SK-N-SH treated with all-trans-retinoic acid at 6 μM for 48 hours (cell line): ENCODE measurements around the gene AHCTF1.

Experiments
- ATAC-seq: fragments of 200-7000 bp; cut with Tn5 transposase; 3 replicates; pipeline ENCODE4 v1.9.1; 2020; ENCODE audit warnings: mild to moderate bottlenecking, moderate library complexity
- ARNTL ChIP-seq: fragments of 450-650 bp; formaldehyde crosslinking; IDR thresholded peaks from 2 replicates; pipeline ENCODE4 v1.5.0; 2020; ENCODE audit warnings: low read depth, mild to moderate bottlenecking, moderate library complexity, borderline replicate concordance
- BACH2 ChIP-seq: fragments of 250-450 bp; sonication (Bioruptor Pico); IDR thresholded peaks from 2 replicates; pipeline ENCODE4 v1.9.0; 2021; ENCODE audit warnings: mild to moderate bottlenecking, borderline replicate concordance
- CSDC2 ChIP-seq: fragments of 250-450 bp; sonication (Bioruptor Pico); IDR thresholded peaks from 2 replicates; pipeline ENCODE4 v1.5.0; 2020; ENCODE audit warnings: mild to moderate bottlenecking, moderate library complexity
- ESRRG ChIP-seq: fragments of 250-450 bp; sonication (Bioruptor Pico); IDR thresholded peaks from 2 replicates; pipeline ENCODE4 v1.6.1; 2021; ENCODE audit warnings: mild to moderate bottlenecking
- GLIS3 ChIP-seq: fragments of 250-450 bp; sonication (Bioruptor Pico); IDR thresholded peaks from 2 replicates; pipeline ENCODE4 v1.5.0; 2020; ENCODE audit warnings: mild to moderate bottlenecking, moderate library complexity
- ISL1 ChIP-seq: fragments of 250-450 bp; sonication (Bioruptor Pico); IDR thresholded peaks from 2 replicates; pipeline ENCODE4 v2.1.2; 2022; ENCODE audit warnings: mild to moderate bottlenecking, moderate library complexity
- OSR1 ChIP-seq: fragments of 250-450 bp; sonication (Bioruptor Pico); IDR thresholded peaks from 2 replicates; pipeline ENCODE4 v1.8.0; 2022; ENCODE audit warnings: moderate library complexity, mild to moderate bottlenecking, inconsistent platforms
- PATZ1 ChIP-seq: fragments of 250-450 bp; sonication (Bioruptor Pico); IDR thresholded peaks from 2 replicates; pipeline ENCODE4 v1.8.0; 2020; ENCODE audit warnings: mild to moderate bottlenecking, moderate library complexity, borderline replicate concordance
- PPARA ChIP-seq: fragments of 250-450 bp; sonication (Bioruptor Pico); IDR thresholded peaks from 2 replicates; pipeline ENCODE4 v1.5.0; 2020; ENCODE audit warnings: mild to moderate bottlenecking, borderline replicate concordance
- RARB ChIP-seq: fragments of 250-450 bp; sonication (Bioruptor Pico); IDR thresholded peaks from 2 replicates; pipeline ENCODE4 v1.8.0; 2021; ENCODE audit warnings: mild to moderate bottlenecking, moderate library complexity
- SNAI2 ChIP-seq: fragments of 250-450 bp; sonication (Bioruptor Pico); IDR thresholded peaks from 2 replicates; pipeline ENCODE4 v1.5.0; 2020; ENCODE audit warnings: mild to moderate bottlenecking, moderate library complexity
- TCF4 ChIP-seq: fragments of 250-450 bp; sonication (Bioruptor Pico); IDR thresholded peaks from 2 replicates; pipeline ENCODE4 v1.8.0; 2021; ENCODE audit warnings: mild to moderate bottlenecking, moderate library complexity, borderline replicate concordance
- ZC3H10 ChIP-seq: fragments of 250-450 bp; sonication (Bioruptor Pico); IDR thresholded peaks from 2 replicates; pipeline ENCODE4 v1.5.1; 2021; ENCODE audit warnings: mild to moderate bottlenecking, moderate library complexity
- ZFP3 ChIP-seq: fragments of 250-450 bp; sonication (Bioruptor Pico); IDR thresholded peaks from 2 replicates; pipeline ENCODE4 v1.5.0; 2020; ENCODE audit warnings: mild to moderate bottlenecking, moderate library complexity
- ZNF565 ChIP-seq: fragments of 450-650 bp; formaldehyde crosslinking; conservative IDR thresholded peaks from 2 replicates; pipeline ENCODE4 v1.5.0; 2020; ENCODE audit warnings: low read depth, mild to moderate bottlenecking, moderate library complexity
- ZNF70 ChIP-seq: fragments of 450-650 bp; formaldehyde crosslinking; IDR thresholded peaks from 2 replicates; pipeline ENCODE4 v1.5.0; 2020; ENCODE audit warnings: mild to moderate bottlenecking, moderate library complexity
- ZNF8 ChIP-seq: fragments of 450-650 bp; formaldehyde crosslinking; IDR thresholded peaks from 2 replicates; pipeline ENCODE4 v1.5.0; 2020; ENCODE audit warnings: mild to moderate bottlenecking, moderate library complexity
- TF ChIP-seq, protein P1 (sequence below): fragments of 250-450 bp; sonication (Bioruptor Pico); IDR thresholded peaks from 2 replicates; pipeline ENCODE4 v1.5.1; 2020; ENCODE audit warnings: low read depth, mild to moderate bottlenecking, moderate library complexity
- TF ChIP-seq, protein P2 (sequence below): fragments of 250-450 bp; sonication (Bioruptor Pico); IDR thresholded peaks from 2 replicates; pipeline ENCODE4 v1.5.0; 2020; ENCODE audit warnings: mild to moderate bottlenecking, moderate library complexity
- TF ChIP-seq, protein P3 (sequence below): fragments of 250-450 bp; sonication (Bioruptor Pico); IDR thresholded peaks from 2 replicates; pipeline ENCODE4 v1.5.1; 2021; ENCODE audit warnings: mild to moderate bottlenecking, moderate library complexity

AHCTF1 gene, protein sequence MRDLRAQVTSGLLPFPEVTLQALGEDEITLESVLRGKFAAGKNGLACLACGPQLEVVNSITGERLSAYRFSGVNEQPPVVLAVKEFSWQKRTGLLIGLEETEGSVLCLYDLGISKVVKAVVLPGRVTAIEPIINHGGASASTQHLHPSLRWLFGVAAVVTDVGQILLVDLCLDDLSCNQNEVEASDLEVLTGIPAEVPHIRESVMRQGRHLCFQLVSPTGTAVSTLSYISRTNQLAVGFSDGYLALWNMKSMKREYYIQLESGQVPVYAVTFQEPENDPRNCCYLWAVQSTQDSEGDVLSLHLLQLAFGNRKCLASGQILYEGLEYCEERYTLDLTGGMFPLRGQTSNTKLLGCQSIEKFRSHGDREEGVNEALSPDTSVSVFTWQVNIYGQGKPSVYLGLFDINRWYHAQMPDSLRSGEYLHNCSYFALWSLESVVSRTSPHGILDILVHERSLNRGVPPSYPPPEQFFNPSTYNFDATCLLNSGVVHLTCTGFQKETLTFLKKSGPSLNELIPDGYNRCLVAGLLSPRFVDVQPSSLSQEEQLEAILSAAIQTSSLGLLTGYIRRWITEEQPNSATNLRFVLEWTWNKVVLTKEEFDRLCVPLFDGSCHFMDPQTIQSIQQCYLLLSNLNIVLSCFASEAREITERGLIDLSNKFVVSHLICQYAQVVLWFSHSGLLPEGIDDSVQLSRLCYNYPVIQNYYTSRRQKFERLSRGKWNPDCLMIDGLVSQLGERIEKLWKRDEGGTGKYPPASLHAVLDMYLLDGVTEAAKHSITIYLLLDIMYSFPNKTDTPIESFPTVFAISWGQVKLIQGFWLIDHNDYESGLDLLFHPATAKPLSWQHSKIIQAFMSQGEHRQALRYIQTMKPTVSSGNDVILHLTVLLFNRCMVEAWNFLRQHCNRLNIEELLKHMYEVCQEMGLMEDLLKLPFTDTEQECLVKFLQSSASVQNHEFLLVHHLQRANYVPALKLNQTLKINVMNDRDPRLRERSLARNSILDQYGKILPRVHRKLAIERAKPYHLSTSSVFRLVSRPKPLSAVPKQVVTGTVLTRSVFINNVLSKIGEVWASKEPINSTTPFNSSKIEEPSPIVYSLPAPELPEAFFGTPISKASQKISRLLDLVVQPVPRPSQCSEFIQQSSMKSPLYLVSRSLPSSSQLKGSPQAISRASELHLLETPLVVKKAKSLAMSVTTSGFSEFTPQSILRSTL (N-terminal part only)

GRCh38 chr1:246931549-246932365 lies at the start of gene AHCTF1:
TSS of gene AHCTF1 (minus strand) at chr1:246931948. CDS start at chr1:246918370, 13,578 bp downstream.
- no peak for TF ChIP-seq ZC3H10
- TF ChIP-seq ARNTL (CRISPR knock-in tag): no peak
- no peak for TF ChIP-seq PPARA
- TF ChIP-seq, protein P1, sequence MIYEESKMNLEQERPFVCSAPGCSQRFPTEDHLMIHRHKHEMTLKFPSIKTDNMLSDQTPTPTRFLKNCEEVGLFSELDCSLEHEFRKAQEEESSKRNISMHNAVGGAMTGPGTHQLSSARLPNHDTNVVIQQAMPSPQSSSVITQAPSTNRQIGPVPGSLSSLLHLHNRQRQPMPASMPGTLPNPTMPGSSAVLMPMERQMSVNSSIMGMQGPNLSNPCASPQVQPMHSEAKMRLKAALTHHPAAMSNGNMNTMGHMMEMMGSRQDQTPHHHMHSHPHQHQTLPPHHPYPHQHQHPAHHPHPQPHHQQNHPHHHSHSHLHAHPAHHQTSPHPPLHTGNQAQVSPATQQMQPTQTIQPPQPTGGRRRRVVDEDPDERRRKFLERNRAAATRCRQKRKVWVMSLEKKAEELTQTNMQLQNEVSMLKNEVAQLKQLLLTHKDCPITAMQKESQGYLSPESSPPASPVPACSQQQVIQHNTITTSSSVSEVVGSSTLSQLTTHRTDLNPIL: no peak
- TF ChIP-seq RARB: no peak
- TF ChIP-seq ZNF8 (CRISPR knock-in tag): no peak
- no peak for TF ChIP-seq PATZ1 (CRISPR knock-in tag)
- no peak for TF ChIP-seq CSDC2 (CRISPR knock-in tag)
- no peak for TF ChIP-seq ZNF70
- no peak for TF ChIP-seq ZFP3
- no peak for TF ChIP-seq BACH2 (CRISPR knock-in tag)
- TF ChIP-seq ZNF565 (CRISPR knock-in tag): no peak
- no peak for TF ChIP-seq TCF4
- TF ChIP-seq OSR1 (CRISPR knock-in tag): no peak
- TF ChIP-seq, protein P2, sequence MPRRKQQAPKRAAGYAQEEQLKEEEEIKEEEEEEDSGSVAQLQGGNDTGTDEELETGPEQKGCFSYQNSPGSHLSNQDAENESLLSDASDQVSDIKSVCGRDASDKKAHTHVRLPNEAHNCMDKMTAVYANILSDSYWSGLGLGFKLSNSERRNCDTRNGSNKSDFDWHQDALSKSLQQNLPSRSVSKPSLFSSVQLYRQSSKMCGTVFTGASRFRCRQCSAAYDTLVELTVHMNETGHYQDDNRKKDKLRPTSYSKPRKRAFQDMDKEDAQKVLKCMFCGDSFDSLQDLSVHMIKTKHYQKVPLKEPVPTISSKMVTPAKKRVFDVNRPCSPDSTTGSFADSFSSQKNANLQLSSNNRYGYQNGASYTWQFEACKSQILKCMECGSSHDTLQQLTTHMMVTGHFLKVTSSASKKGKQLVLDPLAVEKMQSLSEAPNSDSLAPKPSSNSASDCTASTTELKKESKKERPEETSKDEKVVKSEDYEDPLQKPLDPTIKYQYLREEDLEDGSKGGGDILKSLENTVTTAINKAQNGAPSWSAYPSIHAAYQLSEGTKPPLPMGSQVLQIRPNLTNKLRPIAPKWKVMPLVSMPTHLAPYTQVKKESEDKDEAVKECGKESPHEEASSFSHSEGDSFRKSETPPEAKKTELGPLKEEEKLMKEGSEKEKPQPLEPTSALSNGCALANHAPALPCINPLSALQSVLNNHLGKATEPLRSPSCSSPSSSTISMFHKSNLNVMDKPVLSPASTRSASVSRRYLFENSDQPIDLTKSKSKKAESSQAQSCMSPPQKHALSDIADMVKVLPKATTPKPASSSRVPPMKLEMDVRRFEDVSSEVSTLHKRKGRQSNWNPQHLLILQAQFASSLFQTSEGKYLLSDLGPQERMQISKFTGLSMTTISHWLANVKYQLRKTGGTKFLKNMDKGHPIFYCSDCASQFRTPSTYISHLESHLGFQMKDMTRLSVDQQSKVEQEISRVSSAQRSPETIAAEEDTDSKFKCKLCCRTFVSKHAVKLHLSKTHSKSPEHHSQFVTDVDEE (CRISPR knock-in tag): no peak
- TF ChIP-seq SNAI2 (CRISPR knock-in tag): no peak
- no peak for TF ChIP-seq ISL1 (CRISPR knock-in tag)
- peak; percentile 97 for ATAC-seq

- no peak for ATAC-seq
- TF ChIP-seq PATZ1 (CRISPR knock-in tag): no peak
- no peak for TF ChIP-seq SNAI2 (CRISPR knock-in tag)
- TF ChIP-seq RARB: no peak
- no peak for TF ChIP-seq ESRRG (CRISPR knock-in tag)
- TF ChIP-seq, protein P1: no peak
- TF ChIP-seq ZC3H10: no peak
- no peak for TF ChIP-seq TCF4
- no peak for TF ChIP-seq ZNF70
- TF ChIP-seq ISL1 (CRISPR knock-in tag): no peak
- no peak for TF ChIP-seq GLIS3 (CRISPR knock-in tag)
- TF ChIP-seq, protein P2 (CRISPR knock-in tag): no peak
- TF ChIP-seq ZNF565 (CRISPR knock-in tag): no peak
- TF ChIP-seq, protein P3, sequence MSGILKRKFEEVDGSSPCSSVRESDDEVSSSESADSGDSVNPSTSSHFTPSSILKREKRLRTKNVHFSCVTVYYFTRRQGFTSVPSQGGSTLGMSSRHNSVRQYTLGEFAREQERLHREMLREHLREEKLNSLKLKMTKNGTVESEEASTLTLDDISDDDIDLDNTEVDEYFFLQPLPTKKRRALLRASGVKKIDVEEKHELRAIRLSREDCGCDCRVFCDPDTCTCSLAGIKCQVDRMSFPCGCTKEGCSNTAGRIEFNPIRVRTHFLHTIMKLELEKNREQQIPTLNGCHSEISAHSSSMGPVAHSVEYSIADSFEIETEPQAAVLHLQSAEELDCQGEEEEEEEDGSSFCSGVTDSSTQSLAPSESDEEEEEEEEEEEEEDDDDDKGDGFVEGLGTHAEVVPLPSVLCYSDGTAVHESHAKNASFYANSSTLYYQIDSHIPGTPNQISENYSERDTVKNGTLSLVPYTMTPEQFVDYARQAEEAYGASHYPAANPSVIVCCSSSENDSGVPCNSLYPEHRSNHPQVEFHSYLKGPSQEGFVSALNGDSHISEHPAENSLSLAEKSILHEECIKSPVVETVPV (CRISPR knock-in tag): no peak
- TF ChIP-seq ZNF8 (CRISPR knock-in tag): no peak
- TF ChIP-seq BACH2 (CRISPR knock-in tag): no peak
Measured at GRCh38 chr1:246978785-246979184, 47.0 kb upstream of the AHCTF1 start.
